ENCODE measurements around the gene CH25H. TPM values are rescaled to one million over a fixed set of nuclear protein-coding genes. Genes with fewer than 3 reads are reported as not detected.

The CH25H gene
- polyA plus RNA-seq, 1 of the 3 experiments (the other 2 are of a cell fraction), result not detected

DNA sequence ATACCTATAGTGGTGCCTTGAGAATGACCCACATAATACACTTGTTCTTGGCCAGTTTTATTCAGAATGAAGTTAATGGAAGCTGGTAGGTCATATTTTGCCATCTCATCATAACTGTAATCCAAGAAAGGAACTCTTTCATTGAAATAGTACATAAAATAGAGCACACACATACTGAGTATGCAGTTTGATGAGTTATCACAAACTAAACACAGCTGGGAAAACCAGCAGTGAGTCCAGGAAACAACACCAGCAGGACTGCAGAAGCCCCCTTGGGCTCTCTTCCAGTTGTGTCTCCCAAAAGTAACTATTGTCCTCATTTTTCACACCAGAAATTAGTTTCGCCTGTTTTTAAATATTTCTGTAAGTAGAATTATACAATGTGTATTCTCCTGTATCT lies 19.8 kb upstream of the CH25H start:
- H3K27me3 ChIP-seq (ENCODE audit: insufficient read depth), result no peaks in the 10 kb centered on the region
- POLR2A ChIA-PET, result no interaction called here
- H4K20me1 ChIP-seq (ENCODE audit: insufficient read depth), result no peaks in the 10 kb centered on the region
- H3K9ac ChIP-seq, result no peak overlapping the region
- H3K4me2 ChIP-seq, result no peak overlapping the region
- H3K9me3 ChIP-seq, result no peaks in the 10 kb centered on the region
- no peak for DNase-seq
- no peaks in the 10 kb centered on the region for H3F3A ChIP-seq (replicated peaks; ENCODE audit: insufficient read depth)
- no peak overlapping the region for H3K27ac ChIP-seq (ENCODE audit: low read depth in 2 of 2, low read length in 1 of 2)
- TF ChIP-seq SMC3 (IDR thresholded peaks at IDR 0.05; ENCODE audit: low read depth, low read length) (no peak), TEAD4 (IDR thresholded peaks at IDR 0.05; ENCODE audit: borderline replicate concordance, insufficient read depth) (no peak), RAD21 (IDR thresholded peaks at IDR 0.05; ENCODE audit: low read length) (no peak), FOXJ3 (CRISPR knock-in tag; IDR thresholded peaks at IDR 0.05) (no peak), RFX5 (IDR thresholded peaks at IDR 0.05; ENCODE audit: low read length) (no peak), YY1 (IDR thresholded peaks at IDR 0.05; ENCODE audit: low read depth) (no peak), MXI1 (IDR thresholded peaks at IDR 0.05; ENCODE audit: low read depth, low read length) (no peak), EZH2phosphoT487 (IDR thresholded peaks at IDR 0.05; ENCODE audit: borderline replicate concordance, low read depth) (no peak), SIN3A (IDR thresholded peaks at IDR 0.05; ENCODE audit: borderline replicate concordance, low read depth, low read length) (no peak), TAF1 (IDR thresholded peaks at IDR 0.05; ENCODE audit: borderline replicate concordance, low read depth, low read length) (no peak), RXRA (IDR thresholded peaks at IDR 0.05; ENCODE audit: borderline replicate concordance, low read depth) (no peak), MEF2A (IDR thresholded peaks at IDR 0.05; ENCODE audit: borderline replicate concordance, low read depth) (no peak), RCOR1 (IDR thresholded peaks at IDR 0.05; ENCODE audit: low read length) (no peak), FOXM1 (IDR thresholded peaks at IDR 0.05; ENCODE audit: low read depth) (no peak), GABPA (IDR thresholded peaks at IDR 0.05; ENCODE audit: low read depth) (no peak), EP300 (IDR thresholded peaks at IDR 0.05; ENCODE audit: borderline replicate concordance in 1 of 2, low read depth in 1 of 2, low read length in 1 of 2) (no peak)
- TF ChIP-seq, protein P1, sequence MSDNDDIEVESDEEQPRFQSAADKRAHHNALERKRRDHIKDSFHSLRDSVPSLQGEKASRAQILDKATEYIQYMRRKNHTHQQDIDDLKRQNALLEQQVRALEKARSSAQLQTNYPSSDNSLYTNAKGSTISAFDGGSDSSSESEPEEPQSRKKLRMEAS (IDR thresholded peaks at IDR 0.05; ENCODE audit: low read depth), result no peak
- TF ChIP-seq, protein P2, sequence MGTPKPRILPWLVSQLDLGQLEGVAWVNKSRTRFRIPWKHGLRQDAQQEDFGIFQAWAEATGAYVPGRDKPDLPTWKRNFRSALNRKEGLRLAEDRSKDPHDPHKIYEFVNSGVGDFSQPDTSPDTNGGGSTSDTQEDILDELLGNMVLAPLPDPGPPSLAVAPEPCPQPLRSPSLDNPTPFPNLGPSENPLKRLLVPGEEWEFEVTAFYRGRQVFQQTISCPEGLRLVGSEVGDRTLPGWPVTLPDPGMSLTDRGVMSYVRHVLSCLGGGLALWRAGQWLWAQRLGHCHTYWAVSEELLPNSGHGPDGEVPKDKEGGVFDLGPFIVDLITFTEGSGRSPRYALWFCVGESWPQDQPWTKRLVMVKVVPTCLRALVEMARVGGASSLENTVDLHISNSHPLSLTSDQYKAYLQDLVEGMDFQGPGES (IDR thresholded peaks at IDR 0.05; ENCODE audit: low read depth, low read length), result no peak
- TF ChIP-seq, protein P3, sequence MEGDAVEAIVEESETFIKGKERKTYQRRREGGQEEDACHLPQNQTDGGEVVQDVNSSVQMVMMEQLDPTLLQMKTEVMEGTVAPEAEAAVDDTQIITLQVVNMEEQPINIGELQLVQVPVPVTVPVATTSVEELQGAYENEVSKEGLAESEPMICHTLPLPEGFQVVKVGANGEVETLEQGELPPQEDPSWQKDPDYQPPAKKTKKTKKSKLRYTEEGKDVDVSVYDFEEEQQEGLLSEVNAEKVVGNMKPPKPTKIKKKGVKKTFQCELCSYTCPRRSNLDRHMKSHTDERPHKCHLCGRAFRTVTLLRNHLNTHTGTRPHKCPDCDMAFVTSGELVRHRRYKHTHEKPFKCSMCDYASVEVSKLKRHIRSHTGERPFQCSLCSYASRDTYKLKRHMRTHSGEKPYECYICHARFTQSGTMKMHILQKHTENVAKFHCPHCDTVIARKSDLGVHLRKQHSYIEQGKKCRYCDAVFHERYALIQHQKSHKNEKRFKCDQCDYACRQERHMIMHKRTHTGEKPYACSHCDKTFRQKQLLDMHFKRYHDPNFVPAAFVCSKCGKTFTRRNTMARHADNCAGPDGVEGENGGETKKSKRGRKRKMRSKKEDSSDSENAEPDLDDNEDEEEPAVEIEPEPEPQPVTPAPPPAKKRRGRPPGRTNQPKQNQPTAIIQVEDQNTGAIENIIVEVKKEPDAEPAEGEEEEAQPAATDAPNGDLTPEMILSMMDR (IDR thresholded peaks at IDR 0.05), result no peak
- TF ChIP-seq, protein P4, sequence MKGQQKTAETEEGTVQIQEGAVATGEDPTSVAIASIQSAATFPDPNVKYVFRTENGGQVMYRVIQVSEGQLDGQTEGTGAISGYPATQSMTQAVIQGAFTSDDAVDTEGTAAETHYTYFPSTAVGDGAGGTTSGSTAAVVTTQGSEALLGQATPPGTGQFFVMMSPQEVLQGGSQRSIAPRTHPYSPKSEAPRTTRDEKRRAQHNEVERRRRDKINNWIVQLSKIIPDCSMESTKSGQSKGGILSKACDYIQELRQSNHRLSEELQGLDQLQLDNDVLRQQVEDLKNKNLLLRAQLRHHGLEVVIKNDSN (IDR thresholded peaks at IDR 0.05; ENCODE audit: borderline replicate concordance, low read depth), result no peak
- H3K4me3 ChIP-seq (ENCODE audit: low read depth in 2 of 2, low read length in 1 of 2), result no peak overlapping the region
- H3K36me3 ChIP-seq (replicated peaks in 1 of 2; ENCODE audit: control insufficient read depth in 1 of 2, insufficient read depth in 2 of 2, low read length in 1 of 2), result peaks cover 14 to 22% of the 10 kb centered on the region in 2 experiments
- H3K79me2 ChIP-seq (ENCODE audit: insufficient read depth), result no peaks in the 10 kb centered on the region
- WGBS (ENCODE audit: low lambda C conversion rate), result 97% methylated on average over 1 of the region's 1 CpG
- H3K4me1 ChIP-seq (ENCODE audit: control insufficient read depth in 1 of 2, insufficient read depth in 2 of 2, low read depth in 1 of 2, low read length in 1 of 2), result no peaks in the 10 kb centered on the region
- H3K9me2 ChIP-seq, result no peaks in the 10 kb centered on the region
- CTCF ChIA-PET, result interaction anchor here (1.6 kb wide), 1 partner anchor 292 kb away, joined by 4 read pairs; no protein-coding TSS in a partner anchor
- no peak overlapping the region for H2AFZ ChIP-seq (ENCODE audit: low read depth)
